Fibroblast of the conjunctiva (primary cell): ENCODE data around the gene IGFL1.
A peak's percentile ranks its signal among the peaks of the same experiment; 100 is the strongest.
"Not testable (repeated sequence)": the region's sequence is repeated elsewhere in the genome, so short reads cannot be mapped to it uniquely, and the experiment has no call there.

Experiments
- DNase-seq: peaks from one replicate; pipeline ENCODE4 v3.0.0-alpha.2; 2010; ENCODE audit warnings: low read depth

Gene IGFL1

GRCh38 chr19:46225558-46226004, 4.0 kb upstream of the IGFL1 start:
- no peak for DNase-seq

DNA sequence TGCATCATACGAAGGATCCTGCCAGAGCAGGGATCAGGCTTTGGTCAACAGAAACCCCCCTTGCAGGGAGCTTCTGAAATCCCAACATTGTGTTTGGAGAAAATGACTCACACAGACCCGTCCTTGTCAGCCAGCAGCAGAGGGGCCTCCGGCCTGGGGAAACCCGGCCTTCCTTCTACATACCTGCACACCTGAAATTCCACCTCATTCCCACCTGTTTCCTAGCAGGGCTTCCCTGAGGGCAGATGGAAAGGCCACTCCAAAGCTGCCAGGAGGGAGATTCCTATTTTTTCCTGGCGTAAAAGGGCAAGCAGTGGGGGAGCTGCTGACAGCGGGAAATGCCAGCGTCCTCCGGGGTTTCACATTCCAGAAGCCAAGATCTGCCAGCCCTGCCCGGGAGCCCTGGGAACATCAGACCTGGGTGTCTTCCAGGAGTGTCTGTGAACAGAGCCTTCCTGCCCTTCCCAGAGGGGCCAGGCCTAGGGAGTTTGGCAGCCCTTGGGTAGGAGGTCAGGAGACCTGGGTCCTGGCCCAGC, 3.0 kb upstream of the IGFL1 start:
- no peak for DNase-seq

- no peak for DNase-seq
Measured at GRCh38 chr19:46232029-46232428, 2.5 kb downstream of the IGFL1 start.

- DNase-seq: no peak
Measured at GRCh38 chr19:46232468-46232867, 2.9 kb downstream of the IGFL1 start.

DNA sequence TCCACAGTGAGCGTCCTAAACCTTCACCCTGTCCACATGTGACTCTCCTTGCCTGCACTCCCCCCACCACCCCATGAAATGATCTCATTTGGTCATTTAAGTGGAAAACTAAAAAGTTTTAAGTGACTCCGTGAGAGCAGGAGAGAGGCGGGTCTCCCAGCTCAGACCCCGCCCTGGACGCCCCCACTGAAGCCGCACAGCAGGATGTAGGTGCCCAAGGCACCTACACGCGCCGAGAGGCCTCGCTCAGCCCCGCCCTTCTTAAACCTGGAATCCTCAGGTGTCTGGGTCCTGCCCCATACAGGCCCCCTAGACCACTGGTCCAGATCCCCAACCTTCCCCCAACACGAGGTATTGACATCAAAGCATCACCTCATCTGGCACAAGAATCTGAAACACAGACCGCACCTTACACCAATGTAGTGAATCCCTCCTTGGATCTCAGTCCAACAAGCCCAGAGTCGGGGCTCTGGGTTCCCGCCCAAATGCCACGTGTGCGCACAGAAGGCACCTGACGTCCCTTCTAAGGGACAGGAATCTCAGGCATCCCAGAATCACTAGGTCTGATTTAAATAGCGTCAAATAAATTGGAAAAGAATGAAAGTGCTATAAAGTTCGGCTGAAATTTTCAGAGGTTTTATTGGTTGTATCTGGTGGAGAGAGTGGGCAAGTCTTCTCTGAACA, 3.5 kb downstream of the IGFL1 start:
- DNase-seq: no peak

DNA sequence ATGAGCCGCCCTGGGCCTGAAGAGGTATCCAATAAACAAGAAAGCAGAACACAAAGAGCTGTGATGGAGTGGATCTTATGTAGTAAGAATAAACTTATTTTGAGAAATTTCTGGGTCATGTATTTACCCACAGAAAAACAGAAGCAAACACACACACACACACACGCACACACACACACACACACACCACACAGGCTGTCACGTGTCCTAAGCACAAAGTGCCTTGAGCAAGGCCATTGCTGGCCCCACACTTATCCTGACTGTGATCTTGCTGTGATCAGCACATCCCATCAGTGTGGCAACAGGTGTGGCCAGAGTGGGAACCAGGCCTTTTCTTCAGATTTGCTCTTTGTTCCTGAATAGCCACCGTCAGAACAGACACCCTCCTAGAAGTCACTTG, 4.3 kb downstream of the IGFL1 start:
- DNase-seq: not testable (repeated sequence)

DNA sequence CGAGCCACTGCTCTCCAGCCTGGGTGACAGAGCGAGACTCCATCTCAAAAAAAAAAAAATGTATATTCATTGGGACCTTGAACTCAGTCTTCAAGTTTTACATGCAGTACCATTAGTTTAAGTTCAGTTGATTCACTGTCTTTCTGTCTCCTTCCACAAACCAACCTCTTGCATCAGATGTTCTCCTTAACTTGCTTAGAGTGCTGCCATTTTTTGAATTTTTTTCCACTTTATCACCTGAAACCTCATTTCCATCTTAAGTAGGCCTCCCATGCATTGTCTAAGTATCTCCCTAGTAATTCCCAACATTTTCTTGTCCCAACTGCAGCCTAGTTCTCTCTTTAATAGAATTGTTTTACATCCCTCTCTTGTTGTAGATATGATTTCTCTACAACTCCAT, 8.6 kb downstream of the IGFL1 start:
- not testable (repeated sequence) for DNase-seq

- no peak for DNase-seq
Measured at GRCh38 chr19:46239193-46240024, 9.9 kb downstream of the IGFL1 start.

- DNase-seq: no peak
Measured at GRCh38 chr19:46240693-46241092, 11.2 kb downstream of the IGFL1 start.

DNA sequence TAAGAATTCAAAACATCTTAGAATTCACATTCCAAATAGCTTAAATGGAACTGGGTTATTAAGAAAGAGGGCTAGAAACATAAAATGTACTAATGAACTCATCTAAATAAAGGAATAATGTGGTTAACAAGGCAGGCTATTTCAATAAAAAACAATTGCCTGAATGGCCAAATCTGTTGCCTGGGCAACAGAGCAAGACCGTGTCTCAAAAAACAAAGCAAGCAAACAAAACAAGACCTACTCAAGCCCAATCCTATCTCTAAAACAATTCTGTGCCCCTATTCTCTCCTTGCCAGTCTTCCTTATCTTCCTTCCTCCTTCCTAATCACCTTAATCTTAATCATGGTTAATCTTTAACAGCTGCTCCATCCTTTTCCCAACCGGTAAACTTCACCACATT, 12.1 kb downstream of the IGFL1 start:
- no peak for DNase-seq

DNA sequence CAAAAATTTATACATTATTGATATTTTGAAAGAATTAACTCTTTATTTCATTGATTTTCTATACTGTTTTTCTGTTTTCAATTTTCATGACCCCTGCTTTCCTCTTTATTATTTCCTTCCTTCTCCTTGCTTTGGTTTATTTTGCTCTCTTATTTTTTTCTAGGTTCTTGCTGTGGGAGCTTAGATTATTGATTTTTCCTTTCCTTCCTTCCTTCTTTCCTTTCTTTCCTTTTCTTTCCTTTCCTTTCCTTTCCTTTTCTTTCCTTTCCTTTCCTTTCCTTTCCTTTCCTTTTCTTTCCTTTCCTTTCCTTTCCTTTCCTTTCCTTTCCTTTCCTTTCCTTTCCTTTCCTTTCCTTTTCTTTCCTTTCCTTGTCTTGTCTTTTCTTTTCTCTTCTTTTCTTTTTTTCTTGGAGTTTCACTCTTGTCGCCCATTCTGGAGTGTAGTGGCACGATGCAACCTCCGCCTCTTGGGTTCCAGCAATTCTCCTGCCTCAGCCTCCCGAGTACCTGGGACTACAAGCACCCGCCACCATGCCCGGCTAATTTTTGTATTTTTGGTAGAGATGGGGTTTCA, 13.6 kb downstream of the IGFL1 start:
- not testable (repeated sequence) for DNase-seq

GRCh38 chr19:46250076-46250735, 20.7 kb downstream of the IGFL1 start:
- DNase-seq: no peak

GRCh38 chr19:46251416-46251815, 21.9 kb downstream of the IGFL1 start:
- DNase-seq: no peak

GRCh38 chr19:46254776-46255175, 25.2 kb downstream of the IGFL1 start:
- DNase-seq: no peak

DNA sequence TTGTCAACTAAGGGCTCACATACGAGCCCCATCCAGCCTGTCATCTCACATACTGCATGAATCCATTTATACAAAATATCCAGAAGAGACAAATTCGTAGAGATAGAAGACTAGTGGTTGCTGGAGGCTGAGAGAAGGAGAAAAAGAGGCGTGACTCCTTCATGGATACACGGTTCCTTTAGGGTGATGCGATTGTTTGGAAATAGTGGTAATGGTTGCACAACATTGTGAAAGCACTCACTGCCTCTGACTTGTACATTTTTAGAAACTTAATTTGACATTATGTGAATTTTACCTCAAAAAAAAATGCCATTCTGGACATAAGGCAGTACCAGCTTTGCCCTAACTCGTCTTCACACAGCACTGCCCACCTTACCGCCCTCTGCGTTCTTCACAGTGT, 27.3 kb downstream of the IGFL1 start:
- no peak for DNase-seq

DNA sequence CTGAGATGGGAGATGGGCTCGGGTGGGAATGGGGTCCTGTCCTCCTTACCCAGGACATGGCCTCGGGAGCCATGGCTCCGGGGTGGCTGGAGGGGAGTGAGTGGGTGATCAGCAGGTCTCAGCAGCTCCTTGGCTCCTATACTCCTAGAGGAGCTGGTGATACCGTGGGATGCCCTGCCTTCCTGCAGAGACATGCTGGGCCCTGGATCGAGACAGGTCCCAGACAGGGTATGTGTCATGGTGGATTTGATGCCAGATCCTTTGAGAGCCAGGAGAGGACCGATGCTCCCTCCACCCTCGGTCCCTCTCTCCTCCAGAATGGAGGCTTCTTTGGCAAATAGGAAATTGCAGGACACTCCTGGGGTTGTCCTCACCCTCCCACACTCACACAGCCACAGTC, 32.0 kb downstream of the IGFL1 start:
- DNase-seq: not testable (repeated sequence)

- DNase-seq: not testable (repeated sequence)
Measured at GRCh38 chr19:46262684-46263296, 33.2 kb downstream of the IGFL1 start.

DNA sequence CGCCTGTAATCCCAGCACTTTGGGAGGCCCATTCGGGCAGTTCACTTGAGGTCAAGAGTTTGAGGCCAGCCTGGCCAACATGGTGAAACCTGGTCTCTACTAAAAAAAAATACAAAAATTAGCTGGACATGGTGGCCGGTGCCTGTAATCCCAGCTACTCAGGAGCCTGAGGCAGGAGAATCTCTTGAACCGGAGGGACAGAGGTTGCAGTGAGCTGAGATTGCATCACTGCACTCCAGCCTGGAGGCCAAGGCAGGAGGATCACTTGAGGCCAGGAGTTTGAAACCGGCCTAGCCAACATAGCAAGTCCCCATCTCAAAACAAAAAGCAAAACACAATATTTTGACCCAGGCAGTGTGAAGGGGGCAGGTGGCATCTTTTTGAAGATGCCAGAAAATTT, 35.3 kb downstream of the IGFL1 start:
- DNase-seq: not testable (repeated sequence)

- peak; percentile 63 for DNase-seq
Measured at GRCh38 chr19:46265217-46265828, 35.8 kb downstream of the IGFL1 start.

- no peak for DNase-seq
Measured at GRCh38 chr19:46269101-46269500, 39.6 kb downstream of the IGFL1 start.

DNA sequence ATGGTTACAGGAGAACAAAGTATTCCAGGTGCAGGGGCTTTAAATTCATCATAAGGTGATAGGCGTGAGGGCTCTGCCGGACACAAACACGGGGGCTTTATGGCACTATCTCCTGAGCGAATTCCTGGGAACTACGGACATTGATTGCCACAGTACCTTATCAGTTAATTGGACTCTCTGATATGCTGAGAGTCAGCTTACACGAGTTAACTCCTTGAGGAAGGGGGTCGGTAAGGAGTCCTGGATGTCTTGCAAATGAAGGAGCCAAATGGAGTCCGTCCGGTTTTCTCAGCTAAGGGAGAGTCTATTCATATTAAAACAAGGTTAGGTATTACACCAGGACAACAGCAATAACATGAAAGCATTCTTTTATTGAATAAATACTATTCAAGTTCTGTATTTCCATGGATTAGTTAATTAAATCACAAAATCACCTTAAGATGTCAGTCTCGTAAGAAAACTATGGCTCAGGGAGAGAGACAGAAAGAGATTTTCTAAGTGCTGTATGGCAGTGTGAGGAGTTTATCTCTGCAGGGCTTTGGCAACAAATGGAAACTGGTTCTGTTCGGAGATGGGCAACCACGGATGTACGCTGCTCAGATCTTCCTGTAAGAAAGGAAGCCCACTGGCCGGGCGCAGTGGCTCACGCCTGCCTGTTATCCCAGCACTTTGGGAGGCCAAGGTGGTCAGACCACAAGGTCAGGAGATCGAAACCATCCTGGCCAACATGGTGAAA, 41.1 kb downstream of the IGFL1 start:
- DNase-seq: no peak
